HepG2 (cell line): ENCODE measurements around the gene UBP1. TPM values are rescaled to one million over a fixed set of nuclear protein-coding genes. Genes with fewer than 3 reads are reported as not detected.

Source experiments
- ATM ChIP-seq: fragments of 450-650 bp; IDR thresholded peaks from 2 replicates; pipeline ENCODE4 v1.7.1; 2017; ENCODE audit warnings: mild to moderate bottlenecking, borderline replicate concordance
- IKZF1 ChIP-seq: fragments of 450-650 bp; IDR thresholded peaks from 2 replicates; pipeline ENCODE4 v1.7.1; 2016
- JUNB ChIP-seq: sonication (generic); formaldehyde crosslinking; IDR thresholded peaks from 2 replicates; pipeline ENCODE4 v1.8.0; 2022; ENCODE audit warnings: missing genetic modification reagents, mild to moderate bottlenecking, borderline replicate concordance
- MEF2D ChIP-seq: sonication (generic); formaldehyde crosslinking; IDR thresholded peaks from 2 replicates; pipeline ENCODE4 v1.5.1; 2020; ENCODE audit warnings: mild to moderate bottlenecking, missing genetic modification reagents
- NFIC ChIP-seq: IDR thresholded peaks from 2 replicates; pipeline ENCODE4 v1.6.1; 2012; ENCODE audit warnings: mild to moderate bottlenecking, low read length, inconsistent platforms
- PCBP1 ChIP-seq: fragments of 200-400 bp; formaldehyde crosslinking; IDR thresholded peaks from 2 replicates; pipeline ENCODE4 v1.6.1; 2017; ENCODE audit warnings: mild to moderate bottlenecking, low read depth, low read length, borderline replicate concordance
- SIN3A ChIP-seq: IDR thresholded peaks from 2 replicates; pipeline ENCODE4 v1.6.1; 2011; ENCODE audit warnings: low read depth, mild to moderate bottlenecking, control low read depth, low read length, borderline replicate concordance
- SIX4 ChIP-seq: sonication (generic); formaldehyde crosslinking; IDR thresholded peaks from 2 replicates; pipeline ENCODE4 v1.4.0; 2020; ENCODE audit warnings: missing genetic modification reagents
- STAT5B ChIP-seq: sonication (generic); formaldehyde crosslinking; IDR thresholded peaks from 2 replicates; pipeline ENCODE4 v1.4.0; 2020; ENCODE audit warnings: missing genetic modification reagents
- TEAD3 ChIP-seq: optimal IDR thresholded peaks from 2 replicates; pipeline ENCODE3; 2016; ENCODE audit warnings: borderline replicate concordance
- ZNF746 ChIP-seq: sonication (generic); formaldehyde crosslinking; IDR thresholded peaks from 2 replicates; pipeline ENCODE4 v1.8.0; 2022; ENCODE audit warnings: mild to moderate bottlenecking, missing genetic modification reagents
- polyA plus RNA-seq, 8 experiments: library from polyadenylated mRNA; depleted of rRNA in 3 of 8; stranded (reverse) in 7 of 8; unstranded in 1 of 8; fragments of >200 nt; fragmentation: Illumina TruSeq in 4 of 8; extraction: Trizol in 4 of 8; gene quantifications; 2 replicates each; pipeline versions ENCODE4 v1.2.1 to v1.2.3, GENCODE V29; 2011 to 2016; ENCODE audit warnings: low read depth in 4 of 8, missing spikeins in 1 of 8, mixed read lengths in 1 of 8; ENCODE audit not compliant: insufficient read depth in 1 of 8
- total RNA-seq, 5 experiments: library from RNA; depleted of rRNA; stranded (reverse); fragments of >200 nt; fragmentation: Illumina TruSeq; extraction: Trizol; gene quantifications; 2 replicates each; pipeline ENCODE4 v1.2.3, GENCODE V29; 2016; ENCODE audit warnings: low read depth in 1 of 5
- TF ChIP-seq, protein P1 (sequence below): sonication (generic); formaldehyde crosslinking; IDR thresholded peaks from 2 replicates; pipeline ENCODE4 v1.4.0; 2020; ENCODE audit warnings: missing genetic modification reagents
- TF ChIP-seq, protein P2 (sequence below): sonication (generic); formaldehyde crosslinking; IDR thresholded peaks from 2 replicates; pipeline ENCODE4 v1.4.0; 2020; ENCODE audit warnings: mild to moderate bottlenecking, missing genetic modification reagents
- TF ChIP-seq, protein P3 (sequence below): IDR thresholded peaks from 2 replicates; pipeline ENCODE4 v1.6.1; 2016; ENCODE audit warnings: missing genetic modification reagents, missing compliant biosample characterization
- TF ChIP-seq, protein P4 (sequence below): sonication (generic); formaldehyde crosslinking; IDR thresholded peaks from 2 replicates; pipeline ENCODE4 v1.8.0; 2022; ENCODE audit warnings: mild to moderate bottlenecking, missing genetic modification reagents, moderate library complexity

Gene UBP1
- total and polyA plus RNA-seq, 2 of the 13 experiments (the other 11 are each of a cell fraction or from before 2014, with no cell fraction given): 48.3 to 79.9 TPM

DNA sequence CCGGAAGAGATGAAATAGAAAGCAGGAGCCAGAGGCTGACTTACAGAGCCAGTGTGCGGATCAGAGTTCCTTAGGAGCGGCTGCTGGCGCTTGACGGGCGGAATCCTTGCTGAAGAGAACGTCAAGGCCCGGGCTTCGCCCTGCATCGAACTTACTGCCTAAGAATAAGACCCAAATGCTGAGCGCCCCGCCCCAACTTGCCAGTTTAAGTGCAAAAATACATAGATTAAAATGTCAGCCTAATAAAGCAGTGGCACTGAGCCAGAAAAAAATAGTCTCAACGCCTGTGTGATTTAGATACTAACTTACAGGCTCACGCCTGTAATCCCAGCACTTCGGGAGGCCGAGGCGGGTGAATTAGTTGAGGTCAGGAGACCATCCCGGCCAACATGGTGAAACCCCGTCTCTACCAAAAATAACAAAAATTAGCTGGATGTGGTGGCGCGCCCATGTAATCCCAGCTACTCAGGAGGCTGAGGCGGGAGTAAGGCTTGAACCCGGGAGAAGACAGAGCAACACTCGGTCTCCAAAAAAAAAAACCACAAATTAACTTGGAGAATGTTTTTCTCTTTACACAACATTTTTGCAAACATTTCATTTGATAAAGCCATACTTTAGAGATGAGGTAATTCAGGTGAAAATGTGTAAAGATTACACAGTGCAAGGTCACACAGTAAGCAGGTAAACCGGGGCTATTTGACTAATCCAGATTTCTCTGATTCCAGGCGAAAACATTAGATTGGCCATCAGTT is 1.2 kb upstream of the UBP1 start (continued):
- TF ChIP-seq, protein P1, sequence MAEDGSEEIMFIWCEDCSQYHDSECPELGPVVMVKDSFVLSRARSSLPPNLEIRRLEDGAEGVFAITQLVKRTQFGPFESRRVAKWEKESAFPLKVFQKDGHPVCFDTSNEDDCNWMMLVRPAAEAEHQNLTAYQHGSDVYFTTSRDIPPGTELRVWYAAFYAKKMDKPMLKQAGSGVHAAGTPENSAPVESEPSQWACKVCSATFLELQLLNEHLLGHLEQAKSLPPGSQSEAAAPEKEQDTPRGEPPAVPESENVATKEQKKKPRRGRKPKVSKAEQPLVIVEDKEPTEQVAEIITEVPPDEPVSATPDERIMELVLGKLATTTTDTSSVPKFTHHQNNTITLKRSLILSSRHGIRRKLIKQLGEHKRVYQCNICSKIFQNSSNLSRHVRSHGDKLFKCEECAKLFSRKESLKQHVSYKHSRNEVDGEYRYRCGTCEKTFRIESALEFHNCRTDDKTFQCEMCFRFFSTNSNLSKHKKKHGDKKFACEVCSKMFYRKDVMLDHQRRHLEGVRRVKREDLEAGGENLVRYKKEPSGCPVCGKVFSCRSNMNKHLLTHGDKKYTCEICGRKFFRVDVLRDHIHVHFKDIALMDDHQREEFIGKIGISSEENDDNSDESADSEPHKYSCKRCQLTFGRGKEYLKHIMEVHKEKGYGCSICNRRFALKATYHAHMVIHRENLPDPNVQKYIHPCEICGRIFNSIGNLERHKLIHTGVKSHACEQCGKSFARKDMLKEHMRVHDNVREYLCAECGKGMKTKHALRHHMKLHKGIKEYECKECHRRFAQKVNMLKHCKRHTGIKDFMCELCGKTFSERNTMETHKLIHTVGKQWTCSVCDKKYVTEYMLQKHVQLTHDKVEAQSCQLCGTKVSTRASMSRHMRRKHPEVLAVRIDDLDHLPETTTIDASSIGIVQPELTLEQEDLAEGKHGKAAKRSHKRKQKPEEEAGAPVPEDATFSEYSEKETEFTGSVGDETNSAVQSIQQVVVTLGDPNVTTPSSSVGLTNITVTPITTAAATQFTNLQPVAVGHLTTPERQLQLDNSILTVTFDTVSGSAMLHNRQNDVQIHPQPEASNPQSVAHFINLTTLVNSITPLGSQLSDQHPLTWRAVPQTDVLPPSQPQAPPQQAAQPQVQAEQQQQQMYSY (CRISPR knock-in tag): no peak; the same call in 1 of the 2 replicates
- TF ChIP-seq JUNB (CRISPR knock-in tag) (peak; percentile 25; the same call in 1 of the 2 replicates), ATM (no peak), SIN3A (no peak), IKZF1 (no peak), MEF2D (CRISPR knock-in tag) (no peak), PCBP1 (no peak), ZNF746 (CRISPR knock-in tag) (no peak; the same call in 1 of the 2 replicates), STAT5B (CRISPR knock-in tag) (no peak), NFIC (no peak; the same call in 1 of the 2 replicates), TEAD3 (peak; percentile 31), SIX4 (CRISPR knock-in tag) (no peak)
- TF ChIP-seq, protein P2, sequence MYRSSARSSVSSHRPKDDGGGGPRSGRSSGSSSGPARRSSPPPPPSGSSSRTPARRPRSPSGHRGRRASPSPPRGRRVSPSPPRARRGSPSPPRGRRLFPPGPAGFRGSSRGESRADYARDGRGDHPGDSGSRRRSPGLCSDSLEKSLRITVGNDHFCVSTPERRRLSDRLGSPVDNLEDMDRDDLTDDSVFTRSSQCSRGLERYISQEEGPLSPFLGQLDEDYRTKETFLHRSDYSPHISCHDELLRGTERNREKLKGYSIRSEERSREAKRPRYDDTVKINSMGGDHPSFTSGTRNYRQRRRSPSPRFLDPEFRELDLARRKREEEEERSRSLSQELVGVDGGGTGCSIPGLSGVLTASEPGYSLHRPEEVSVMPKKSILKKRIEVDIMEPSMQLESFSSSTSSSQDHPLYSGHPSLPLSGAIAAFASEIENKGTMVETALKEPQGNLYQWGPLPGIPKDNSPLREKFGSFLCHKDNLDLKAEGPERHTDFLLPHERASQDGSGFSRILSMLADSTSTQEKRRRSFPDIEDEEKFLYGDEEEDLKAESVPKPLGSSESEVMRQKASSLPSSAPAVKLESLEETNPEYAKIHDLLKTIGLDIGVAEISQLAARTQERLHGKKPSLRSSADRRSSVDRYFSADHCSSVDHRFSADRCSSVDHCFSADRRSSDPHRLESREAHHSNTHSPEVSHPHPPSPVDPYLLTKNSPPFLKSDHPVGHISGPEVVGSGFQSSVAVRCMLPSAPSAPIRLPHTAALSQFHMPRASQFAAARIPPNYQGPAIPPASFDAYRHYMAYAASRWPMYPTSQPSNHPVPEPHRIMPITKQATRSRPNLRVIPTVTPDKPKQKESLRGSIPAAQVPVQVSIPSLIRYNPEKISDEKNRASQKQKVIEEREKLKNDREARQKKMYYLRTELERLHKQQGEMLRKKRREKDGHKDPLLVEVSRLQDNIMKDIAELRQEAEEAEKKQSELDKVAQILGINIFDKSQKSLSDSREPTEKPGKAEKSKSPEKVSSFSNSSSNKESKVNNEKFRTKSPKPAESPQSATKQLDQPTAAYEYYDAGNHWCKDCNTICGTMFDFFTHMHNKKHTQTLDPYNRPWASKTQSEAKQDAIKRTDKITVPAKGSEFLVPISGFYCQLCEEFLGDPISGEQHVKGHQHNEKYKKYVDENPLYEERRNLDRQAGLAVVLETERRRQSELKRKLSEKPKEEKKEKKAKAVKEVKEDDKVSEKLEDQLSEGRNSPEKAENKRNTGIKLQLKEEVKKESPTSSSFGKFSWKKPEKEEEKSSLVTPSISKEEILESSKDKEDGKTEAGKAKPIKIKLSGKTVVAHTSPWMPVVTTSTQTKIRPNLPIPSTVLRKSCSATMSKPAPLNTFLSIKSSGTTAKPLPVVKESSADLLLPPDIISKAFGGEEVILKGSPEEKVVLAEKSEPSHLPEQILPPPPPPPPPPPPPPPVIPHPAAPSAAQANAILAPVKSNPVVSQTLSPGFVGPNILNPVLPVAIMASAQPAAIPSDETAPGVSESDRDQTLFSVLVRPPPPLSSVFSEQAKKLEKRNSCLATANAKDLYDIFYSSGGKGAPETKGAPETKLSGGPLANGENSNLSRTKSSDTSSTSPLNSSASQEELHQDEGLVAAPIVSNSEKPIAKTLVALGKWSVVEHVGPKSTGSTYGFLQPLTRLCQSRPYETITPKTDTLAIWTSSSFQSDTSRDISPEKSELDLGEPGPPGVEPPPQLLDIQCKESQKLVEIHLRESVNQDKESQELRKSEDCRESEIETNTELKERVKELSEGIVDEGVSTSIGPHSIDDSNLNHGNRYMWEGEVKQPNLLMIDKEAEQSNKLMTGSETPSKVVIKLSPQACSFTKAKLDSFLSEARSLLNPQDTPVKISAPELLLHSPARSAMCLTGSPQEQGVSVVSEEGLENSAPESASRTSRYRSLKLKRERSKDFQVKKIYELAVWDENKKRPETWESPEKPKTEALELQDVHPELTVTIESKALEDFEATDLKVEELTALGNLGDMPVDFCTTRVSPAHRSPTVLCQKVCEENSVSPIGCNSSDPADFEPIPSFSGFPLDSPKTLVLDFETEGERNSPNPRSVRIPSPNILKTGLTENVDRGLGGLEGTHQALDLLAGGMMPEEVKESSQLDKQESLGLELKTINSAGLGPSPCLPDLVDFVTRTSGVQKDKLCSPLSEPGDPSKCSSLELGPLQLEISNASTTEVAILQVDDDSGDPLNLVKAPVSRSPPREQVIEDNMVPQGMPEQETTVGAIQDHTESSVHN (CRISPR knock-in tag): no peak
- TF ChIP-seq, protein P3, sequence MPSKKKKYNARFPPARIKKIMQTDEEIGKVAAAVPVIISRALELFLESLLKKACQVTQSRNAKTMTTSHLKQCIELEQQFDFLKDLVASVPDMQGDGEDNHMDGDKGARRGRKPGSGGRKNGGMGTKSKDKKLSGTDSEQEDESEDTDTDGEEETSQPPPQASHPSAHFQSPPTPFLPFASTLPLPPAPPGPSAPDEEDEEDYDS (CRISPR knock-in tag): no peak
- TF ChIP-seq, protein P4, sequence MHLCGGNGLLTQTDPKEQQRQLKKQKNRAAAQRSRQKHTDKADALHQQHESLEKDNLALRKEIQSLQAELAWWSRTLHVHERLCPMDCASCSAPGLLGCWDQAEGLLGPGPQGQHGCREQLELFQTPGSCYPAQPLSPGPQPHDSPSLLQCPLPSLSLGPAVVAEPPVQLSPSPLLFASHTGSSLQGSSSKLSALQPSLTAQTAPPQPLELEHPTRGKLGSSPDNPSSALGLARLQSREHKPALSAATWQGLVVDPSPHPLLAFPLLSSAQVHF (CRISPR knock-in tag): no peak
